Spleen (tissue), 7 donors: Measurements from ENCODE around the gene SPATA21.

Experiments
- POLR2A ChIP-seq, 3 donors: fragments of 450-650 bp; IDR thresholded peaks; one replicate each; pipeline ENCODE4 v1.5.1; 2017; ENCODE audit warnings: antibody characterized with exemption in 3 of 3, mild to moderate bottlenecking in 1 of 3
- POLR2AphosphoS5 ChIP-seq, 3 donors: sonication (generic); formaldehyde crosslinking; IDR thresholded peaks; one replicate each; pipeline ENCODE4 v1.5.1; 2017; ENCODE audit warnings: antibody characterized with exemption in 3 of 3
- TF ChIP-seq, protein P1 (sequence below), 11 experiments: fragments of 200-600 bp in 7 of 11; fragments of 450-650 bp in 4 of 11; sonication (generic) in 4 of 11; IDR thresholded peaks in 8 of 11; conservative IDR thresholded peaks in 3 of 11; 1 replicate in 7 of 11; 2 replicates in 4 of 11; pipeline versions ENCODE4 v1.4.0 to v1.8.0; 2016 to 2021; ENCODE audit warnings: antibody characterized with exemption in 11 of 11, inconsistent platforms in 4 of 11, mild to moderate bottlenecking in 1 of 11
- donor health status: DM: no; HTN: no; CAD: no; lungs with moderate emphysema.
- donor health status: DM: no; HTN: no; CAD: no.
- donor health status: DM: no; HTN: no; CAD: no.

DNA sequence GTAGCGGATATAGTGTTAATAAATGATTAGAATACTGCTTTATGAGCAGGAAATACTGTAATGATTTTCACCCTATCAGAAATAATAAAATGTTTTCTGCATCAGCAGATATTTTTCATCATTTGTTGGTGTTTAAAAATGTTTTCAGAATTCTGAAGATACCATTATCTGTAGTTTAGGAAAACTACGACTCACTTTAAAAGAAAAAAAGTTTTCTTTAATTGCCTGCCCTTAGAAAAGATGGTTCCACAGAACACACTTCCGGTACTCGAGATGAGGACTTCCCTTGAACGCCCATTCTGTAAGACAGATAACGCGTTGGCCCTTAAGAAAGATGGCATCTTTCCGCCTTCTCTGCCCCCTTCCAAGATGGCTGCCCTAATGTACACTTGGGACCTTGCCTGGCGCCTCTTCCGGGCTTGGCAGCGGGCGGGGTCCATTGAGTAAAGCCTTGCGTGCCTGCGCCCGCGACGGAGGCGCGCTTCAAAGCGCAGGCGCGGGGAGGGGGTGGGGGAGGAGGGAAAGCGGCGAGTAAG, 70.4 kb downstream of the SPATA21 start, which contains the start of gene SZRD1:
- TF ChIP-seq POLR2AphosphoS5 (IDR thresholded peaks at IDR 0.05) (no peak), POLR2A (IDR thresholded peaks at IDR 0.05) (no peak)
- TF ChIP-seq, protein P1, sequence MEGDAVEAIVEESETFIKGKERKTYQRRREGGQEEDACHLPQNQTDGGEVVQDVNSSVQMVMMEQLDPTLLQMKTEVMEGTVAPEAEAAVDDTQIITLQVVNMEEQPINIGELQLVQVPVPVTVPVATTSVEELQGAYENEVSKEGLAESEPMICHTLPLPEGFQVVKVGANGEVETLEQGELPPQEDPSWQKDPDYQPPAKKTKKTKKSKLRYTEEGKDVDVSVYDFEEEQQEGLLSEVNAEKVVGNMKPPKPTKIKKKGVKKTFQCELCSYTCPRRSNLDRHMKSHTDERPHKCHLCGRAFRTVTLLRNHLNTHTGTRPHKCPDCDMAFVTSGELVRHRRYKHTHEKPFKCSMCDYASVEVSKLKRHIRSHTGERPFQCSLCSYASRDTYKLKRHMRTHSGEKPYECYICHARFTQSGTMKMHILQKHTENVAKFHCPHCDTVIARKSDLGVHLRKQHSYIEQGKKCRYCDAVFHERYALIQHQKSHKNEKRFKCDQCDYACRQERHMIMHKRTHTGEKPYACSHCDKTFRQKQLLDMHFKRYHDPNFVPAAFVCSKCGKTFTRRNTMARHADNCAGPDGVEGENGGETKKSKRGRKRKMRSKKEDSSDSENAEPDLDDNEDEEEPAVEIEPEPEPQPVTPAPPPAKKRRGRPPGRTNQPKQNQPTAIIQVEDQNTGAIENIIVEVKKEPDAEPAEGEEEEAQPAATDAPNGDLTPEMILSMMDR (IDR thresholded peaks at IDR 0.05 in 8 of 11, conservative IDR thresholded peaks at IDR 0.05 in 3 of 11): no peak
